Mesenchymal stem cell (in vitro differentiated cells and primary cell): ENCODE measurements around the gene PAQR6. TPM values are rescaled to one million over a fixed set of nuclear protein-coding genes. Genes with fewer than 3 reads are reported as not detected.

Source experiments
- DNase-seq: peaks from one replicate; pipeline ENCODE4 v3.0.0-alpha.2; 2013
- H2AFZ ChIP-seq: one replicate; pipeline ENCODE4 v1.6.1; 2013; ENCODE audit warnings: low read depth, mild to moderate bottlenecking, control low read depth, inconsistent platforms, low read length, moderate library complexity
- H2AK5ac ChIP-seq: 2 replicates; pipeline ENCODE4 v1.6.1; 2013; ENCODE audit warnings: low read length, moderate library complexity, mild to moderate bottlenecking, inconsistent platforms; ENCODE audit not compliant: severe bottlenecking
- H2BK120ac ChIP-seq: one replicate; pipeline ENCODE4 v1.6.1; 2013; ENCODE audit warnings: low read depth, mild to moderate bottlenecking, inconsistent platforms, low read length, moderate library complexity
- H2BK12ac ChIP-seq, 2 experiments: one replicate each; pipeline ENCODE4 v1.6.1; 2013; ENCODE audit warnings: inconsistent platforms in 2 of 2, low read length in 2 of 2, mild to moderate bottlenecking in 2 of 2, moderate library complexity in 2 of 2, control low read depth in 1 of 2
- H2BK15ac ChIP-seq: one replicate; pipeline ENCODE4 v1.6.1; 2013; ENCODE audit warnings: mild to moderate bottlenecking, low read depth, inconsistent platforms; ENCODE audit not compliant: poor library complexity, severe bottlenecking
- H2BK5ac ChIP-seq: 2 replicates; pipeline ENCODE4 v1.6.1; 2013; ENCODE audit warnings: low read depth, mild to moderate bottlenecking, low read length, control low read depth, inconsistent platforms; ENCODE audit not compliant: poor library complexity, severe bottlenecking
- H3K14ac ChIP-seq, 2 experiments: one replicate each; pipeline ENCODE4 v1.6.1; 2013; ENCODE audit warnings: inconsistent platforms in 2 of 2, low read length in 2 of 2, control low read depth in 1 of 2, mild to moderate bottlenecking in 1 of 2, moderate library complexity in 1 of 2
- H3K18ac ChIP-seq, 2 experiments: one replicate each; pipeline ENCODE4 v1.6.1; 2013; ENCODE audit warnings: inconsistent platforms in 2 of 2, low read length in 2 of 2, control low read depth in 1 of 2, low read depth in 1 of 2, mild to moderate bottlenecking in 1 of 2
- H3K23ac ChIP-seq, 2 experiments: one replicate each; pipeline ENCODE4 v1.6.1; 2013; ENCODE audit warnings: inconsistent platforms in 2 of 2, low read length in 2 of 2, mild to moderate bottlenecking in 2 of 2, moderate library complexity in 2 of 2, control low read depth in 1 of 2
- H3K27ac ChIP-seq: 2 replicates; pipeline ENCODE4 v1.5.1; 2013; ENCODE audit warnings: mild to moderate bottlenecking, moderate library complexity, low read length, control low read depth, inconsistent platforms; ENCODE audit not compliant: poor library complexity, severe bottlenecking
- H3K27me3 ChIP-seq, 2 experiments: 2 replicates each; pipeline versions ENCODE4 v1.6.1 to v1.7.0; 2013; ENCODE audit warnings: low read length in 2 of 2, mild to moderate bottlenecking in 2 of 2, moderate library complexity in 2 of 2, control low read depth in 1 of 2, inconsistent platforms in 1 of 2; ENCODE audit not compliant: control insufficient read depth in 1 of 2, insufficient read depth in 1 of 2
- H3K36me3 ChIP-seq, 2 experiments: 2 replicates each; pipeline versions ENCODE4 v1.6.1 to v1.7.0; 2013; ENCODE audit warnings: low read length in 2 of 2, control low read depth in 1 of 2, inconsistent platforms in 1 of 2, low read depth in 1 of 2, mild to moderate bottlenecking in 1 of 2; ENCODE audit not compliant: insufficient read depth in 2 of 2, control insufficient read depth in 1 of 2
- H3K4ac ChIP-seq, 2 experiments: one replicate each; pipeline ENCODE4 v1.6.1; 2013; ENCODE audit warnings: inconsistent platforms in 2 of 2, low read length in 2 of 2, mild to moderate bottlenecking in 2 of 2, moderate library complexity in 2 of 2, control low read depth in 1 of 2, low read depth in 1 of 2
- H3K4me1 ChIP-seq: 2 replicates; pipeline ENCODE4 v1.6.1; 2013; ENCODE audit warnings: low read depth, low read length, control low read depth; ENCODE audit not compliant: control insufficient read depth, insufficient read depth
- H3K4me2 ChIP-seq: 2 replicates; pipeline ENCODE4 v1.6.1; 2013; ENCODE audit warnings: low read length, mild to moderate bottlenecking, inconsistent platforms; ENCODE audit not compliant: poor library complexity, severe bottlenecking
- H3K4me3 ChIP-seq, 2 experiments: 2 replicates each; pipeline versions ENCODE4 v1.5.1 to v1.7.0; 2013; ENCODE audit warnings: low read length in 2 of 2, mild to moderate bottlenecking in 2 of 2, control low read depth in 1 of 2, low read depth in 1 of 2; ENCODE audit not compliant: insufficient read depth in 1 of 2
- H3K79me1 ChIP-seq: replicated peaks from 2 replicates; pipeline ENCODE4 v1.6.1; 2013; ENCODE audit warnings: mild to moderate bottlenecking, control low read depth, low read length, inconsistent platforms; ENCODE audit not compliant: poor library complexity, severe bottlenecking
- H3K9ac ChIP-seq: 2 replicates; pipeline ENCODE4 v1.7.0; 2013; ENCODE audit warnings: mild to moderate bottlenecking, low read length, moderate library complexity
- H3K9me3 ChIP-seq: 2 replicates; pipeline ENCODE4 v1.7.0; 2013; ENCODE audit warnings: mild to moderate bottlenecking, low read length; ENCODE audit not compliant: control insufficient read depth
- H4K8ac ChIP-seq: one replicate; pipeline ENCODE4 v1.6.1; 2013; ENCODE audit warnings: inconsistent platforms, mild to moderate bottlenecking, low read length, moderate library complexity
- H4K91ac ChIP-seq: one replicate; pipeline ENCODE4 v1.6.1; 2013; ENCODE audit warnings: mild to moderate bottlenecking, low read length, inconsistent platforms
- WGBS: methylation state at CpG from one replicate; pipeline ENCODE4 v1.1.7; 2013; ENCODE audit warnings: mixed read lengths; 5-methylcytosine and 5-hydroxymethylcytosine counted together
- polyA plus RNA-seq, 2 experiments: library from polyadenylated mRNA; stranded (reverse); fragments of 200-250 nt; gene quantifications; one replicate each; pipeline ENCODE4 v1.2.3, GENCODE V29; 2013

The PAQR6 gene
- polyA plus RNA-seq (2013, experiment 1 of 2), result 3.5 TPM
- 2.6 TPM for polyA plus RNA-seq (2013, experiment 2 of 2)

GRCh38 chr1:156247460-156248322, at the start of gene PAQR6:
TSS of gene PAQR6 (minus strand) at chr1:156248056. CDS start at chr1:156246731, 1,325 bp downstream.
- Histone ChIP-seq H2BK15ac (no peak within 1 kb of the TSS), H3K4ac (peak within 1 kb of the TSS in 1 of 2 experiments; percentile 37), H3K18ac (no peak within 1 kb of the TSS), H2BK5ac (no peak within 1 kb of the TSS), H3K27ac (no peak within 1 kb of the TSS), H4K91ac (no peak within 1 kb of the TSS), H3K4me1 (peaks cover 1% of the 10 kb centered on the region), H3K36me3 (peaks cover 40 to 71% of the 10 kb centered on the region in 2 experiments), H3K23ac (no peak within 1 kb of the TSS), H2BK12ac (no peak within 1 kb of the TSS), H3K9ac (no peak within 1 kb of the TSS), H3K79me1 (no peaks in the 10 kb centered on the region), H2AK5ac (no peak within 1 kb of the TSS), H3K14ac (peak within 1 kb of the TSS in 1 of 2 experiments; percentile 9), H3K4me2 (no peak within 1 kb of the TSS), H2BK120ac (no peak within 1 kb of the TSS), H3K9me3 (no peaks in the 10 kb centered on the region), H3K4me3 (no peak within 1 kb of the TSS), H4K8ac (no peak within 1 kb of the TSS), H3K27me3 (peaks cover 0 to 30% of the 10 kb centered on the region in 2 experiments), H2AFZ (no peak within 1 kb of the TSS)
- 93% methylated on average over 16 of the region's 16 CpGs for WGBS
- DNase-seq, result no peak

- Histone ChIP-seq H2AFZ (peak within 1 kb of the TSS; percentile 60), H3K9me3 (no peaks in the 10 kb centered on the region), H2AK5ac (peak within 1 kb of the TSS; percentile 93), H2BK120ac (peak within 1 kb of the TSS; percentile 39), H3K4ac (peak within 1 kb of the TSS; percentile 66 to 90), H3K14ac (peak within 1 kb of the TSS in 1 of 2 experiments; percentile 85), H4K8ac (peak within 1 kb of the TSS; percentile 94), H3K27ac (no peak within 1 kb of the TSS), H3K18ac (peak within 1 kb of the TSS; percentile 81 to 87), H3K9ac (peak within 1 kb of the TSS; percentile 97), H3K4me2 (peak within 1 kb of the TSS; percentile 77), H4K91ac (peak within 1 kb of the TSS; percentile 57), H2BK12ac (peak within 1 kb of the TSS; percentile 22 to 42), H3K4me3 (peak within 1 kb of the TSS; percentile 78 to 98), H2BK5ac (peak within 1 kb of the TSS; percentile 22), H2BK15ac (peak within 1 kb of the TSS; percentile 62), H3K27me3 (no peaks in the 10 kb centered on the region), H3K23ac (peak within 1 kb of the TSS in 1 of 2 experiments; percentile 23), H3K4me1 (peaks cover 18% of the 10 kb centered on the region), H3K36me3 (peaks cover 18 to 25% of the 10 kb centered on the region in 2 experiments), H3K79me1 (peaks cover 20% of the 10 kb centered on the region)
- DNase-seq, result peak; percentile 63
- WGBS, result 17% methylated on average over 13 of the region's 17 CpGs
Observed at GRCh38 chr1:156295391-156295947, 47.6 kb upstream of the PAQR6 start, which contains the start of gene GLMP. TSS of gene GLMP (minus strand) at chr1:156295679. CDS start at chr1:156295645, 34 bp downstream.

GRCh38 chr1:156293895-156294294, 46.0 kb upstream of the PAQR6 start:
- Histone ChIP-seq H3K79me1 (peaks cover 21% of the 10 kb centered on the region), H2BK15ac (no peak overlapping the region), H3K4me2 (no peak overlapping the region), H3K14ac (no peak overlapping the region), H3K9me3 (no peaks in the 10 kb centered on the region), H3K4ac (no peak overlapping the region), H2BK12ac (no peak overlapping the region), H3K36me3 (peaks cover 18 to 34% of the 10 kb centered on the region in 2 experiments), H3K18ac (no peak overlapping the region), H3K4me3 (no peak overlapping the region), H2AFZ (no peak overlapping the region), H4K91ac (no peak overlapping the region), H2BK120ac (no peak overlapping the region), H3K4me1 (peaks cover 18% of the 10 kb centered on the region), H3K9ac (peak overlapping the region; percentile 97), H2BK5ac (no peak overlapping the region), H3K27ac (no peak overlapping the region), H3K27me3 (no peaks in the 10 kb centered on the region), H3K23ac (no peak overlapping the region), H2AK5ac (no peak overlapping the region), H4K8ac (no peak overlapping the region)
- no peak for DNase-seq
- WGBS, result 98% methylated on average over 8 of the region's 9 CpGs

GRCh38 chr1:156293098-156293434, 45.2 kb upstream of the PAQR6 start:
- no peak overlapping the region for H3K9ac ChIP-seq
- WGBS, result 95% methylated on average over 8 of the region's 8 CpGs

More at GRCh38 chr1:156293098-156293434, 45.2 kb upstream of the PAQR6 start:
- Histone ChIP-seq H3K4ac (no peak overlapping the region), H3K4me3 (no peak overlapping the region), H3K27me3 (no peaks in the 10 kb centered on the region), H3K36me3 (peaks cover 18 to 41% of the 10 kb centered on the region in 2 experiments), H3K27ac (no peak overlapping the region), H4K8ac (no peak overlapping the region), H3K4me1 (peaks cover 18% of the 10 kb centered on the region), H3K18ac (no peak overlapping the region), H3K4me2 (no peak overlapping the region), H2BK5ac (no peak overlapping the region), H3K14ac (no peak overlapping the region), H2AFZ (no peak overlapping the region), H3K9me3 (no peaks in the 10 kb centered on the region), H2BK15ac (no peak overlapping the region), H2BK12ac (no peak overlapping the region), H2BK120ac (no peak overlapping the region), H2AK5ac (no peak overlapping the region), H3K23ac (no peak overlapping the region), H3K79me1 (peaks cover 21% of the 10 kb centered on the region), H4K91ac (no peak overlapping the region)
- no peak for DNase-seq
